ENCODE measurements around the gene OR6F1. TPM values are rescaled to one million over a fixed set of nuclear protein-coding genes. Genes with fewer than 3 reads are reported as not detected.
"Not testable (repeated sequence)": the region's sequence is repeated elsewhere in the genome, so short reads cannot be mapped to it uniquely, and the experiment has no call there.

The OR6F1 gene
- polyA plus RNA-seq, 2 of the 4 experiments (the other 2 are of a cell fraction) = not detected

DNA sequence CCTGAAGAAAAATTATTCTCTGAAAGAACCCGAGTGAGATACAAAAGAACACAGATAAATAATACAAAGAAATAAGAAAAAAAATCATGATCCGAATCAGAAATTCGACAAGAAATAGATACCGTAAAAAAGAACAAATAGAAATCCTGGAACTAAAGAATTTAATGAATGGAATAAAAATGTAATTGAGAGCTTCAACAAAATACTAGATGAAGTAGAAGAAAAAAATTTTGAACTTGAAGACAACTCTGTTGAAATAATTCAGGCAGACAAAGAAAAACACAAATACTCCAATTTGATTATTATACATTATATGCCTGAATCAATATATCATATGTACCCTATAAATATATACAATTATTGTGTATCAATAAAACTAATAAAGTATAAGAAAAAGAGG lies 4.8 kb upstream of the OR6F1 start:
- Histone ChIP-seq H3K4me3 (no peak overlapping the region), H3K4me2 (no peak overlapping the region), H3K27ac (no peak overlapping the region), H3K4me1 (no peaks in the 10 kb centered on the region), H3K9me3 (no peaks in the 10 kb centered on the region)
- WGBS (ENCODE audit: missing lambda C conversion rate) = 3% methylated on average over 4 of the region's 4 CpGs
- POLR2A ChIA-PET = no interaction called here
- DNase-seq (ENCODE audit: low read depth in 1 of 2, low spot score in 1 of 2) = no peak
- no peak for ATAC-seq
- TF ChIP-seq, protein P1, sequence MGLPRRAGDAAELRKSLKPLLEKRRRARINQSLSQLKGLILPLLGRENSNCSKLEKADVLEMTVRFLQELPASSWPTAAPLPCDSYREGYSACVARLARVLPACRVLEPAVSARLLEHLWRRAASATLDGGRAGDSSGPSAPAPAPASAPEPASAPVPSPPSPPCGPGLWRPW (IDR thresholded peaks at IDR 0.05) = no peak
- TF ChIP-seq ZC3H11A (IDR thresholded peaks at IDR 0.05) (no peak), ZFP36 (IDR thresholded peaks at IDR 0.05; ENCODE audit: borderline replicate concordance, partially characterized antibody) (no peak), BHLHE40 (IDR thresholded peaks at IDR 0.05; ENCODE audit: low read depth, low read length) (no peak), JUN (IDR thresholded peaks at IDR 0.05) (no peak)
- TF ChIP-seq, protein P2, sequence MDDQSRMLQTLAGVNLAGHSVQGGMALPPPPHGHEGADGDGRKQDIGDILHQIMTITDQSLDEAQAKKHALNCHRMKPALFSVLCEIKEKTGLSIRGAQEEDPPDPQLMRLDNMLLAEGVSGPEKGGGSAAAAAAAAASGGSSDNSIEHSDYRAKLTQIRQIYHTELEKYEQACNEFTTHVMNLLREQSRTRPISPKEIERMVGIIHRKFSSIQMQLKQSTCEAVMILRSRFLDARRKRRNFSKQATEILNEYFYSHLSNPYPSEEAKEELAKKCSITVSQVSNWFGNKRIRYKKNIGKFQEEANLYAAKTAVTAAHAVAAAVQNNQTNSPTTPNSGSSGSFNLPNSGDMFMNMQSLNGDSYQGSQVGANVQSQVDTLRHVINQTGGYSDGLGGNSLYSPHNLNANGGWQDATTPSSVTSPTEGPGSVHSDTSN (IDR thresholded peaks at IDR 0.05) = no peak
- TF ChIP-seq, protein P3, sequence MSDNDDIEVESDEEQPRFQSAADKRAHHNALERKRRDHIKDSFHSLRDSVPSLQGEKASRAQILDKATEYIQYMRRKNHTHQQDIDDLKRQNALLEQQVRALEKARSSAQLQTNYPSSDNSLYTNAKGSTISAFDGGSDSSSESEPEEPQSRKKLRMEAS (IDR thresholded peaks at IDR 0.05) = no peak
- FAIRE-seq = no peak
- CTCF ChIA-PET = no interaction called here

DNA sequence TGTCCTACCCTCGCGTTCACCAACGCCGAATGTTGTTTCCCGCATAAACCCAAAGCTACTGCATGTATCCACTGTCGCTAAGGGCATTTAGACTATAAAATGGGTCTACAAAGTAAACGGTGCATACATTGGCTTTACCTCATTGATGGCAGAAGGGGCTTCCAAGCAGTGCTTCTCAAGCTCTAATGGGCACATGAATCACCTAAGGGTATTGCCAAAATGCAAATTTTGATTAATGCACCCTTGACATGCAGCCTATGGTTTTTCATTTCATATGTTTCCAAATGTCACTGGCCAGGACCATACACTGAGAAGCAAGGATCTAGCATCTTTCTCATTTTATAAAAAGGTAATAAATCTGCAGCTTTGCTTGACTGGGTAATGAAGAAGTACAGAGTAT lies 2.7 kb downstream of the OR6F1 start:
- POLR2A ChIA-PET = no interaction called here
- 47% methylated on average over 7 of the region's 7 CpGs for WGBS (ENCODE audit: missing lambda C conversion rate)

DNA sequence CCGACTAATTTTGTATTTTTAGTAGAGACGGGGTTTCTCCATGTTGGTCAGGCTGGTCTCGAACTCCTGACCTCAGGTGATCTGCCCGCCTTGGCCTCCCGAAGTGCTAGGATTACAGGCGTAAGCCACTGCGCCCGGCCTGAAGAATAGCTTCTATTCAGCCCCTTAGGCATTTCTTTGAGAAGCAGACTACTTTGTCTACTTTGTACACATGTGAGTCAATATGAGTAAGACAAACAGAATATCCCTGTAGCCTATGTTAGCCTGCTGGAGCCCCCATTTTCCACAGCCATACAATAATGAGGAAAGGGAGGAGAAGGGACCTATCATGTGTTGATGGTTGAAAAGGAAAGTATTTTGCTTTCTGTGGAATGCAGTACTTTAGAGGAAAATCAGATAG lies 5.8 kb downstream of the OR6F1 start:
- H3K4me2 ChIP-seq; H3K27ac ChIP-seq; DNase-seq (ENCODE audit: low read depth in 1 of 2, low spot score in 1 of 2); CTCF ChIA-PET; H3K4me3 ChIP-seq; FAIRE-seq; POLR2A ChIA-PET; H3K4me1 ChIP-seq; H3K9me3 ChIP-seq; ATAC-seq: not testable (repeated sequence)
- 12% methylated on average over 8 of the region's 8 CpGs for WGBS (ENCODE audit: missing lambda C conversion rate)

More for the DNA sequence above, 2.7 kb downstream of the OR6F1 start:
- ATAC-seq (no peak), DNase-seq (ENCODE audit: low read depth in 1 of 2, low spot score in 1 of 2) (no peak), FAIRE-seq (no peak)
- no peak overlapping the region for H3K4me2 ChIP-seq
- TF ChIP-seq HOXA7 (CRISPR knock-in tag; IDR thresholded peaks at IDR 0.05) (no peak), SMC3 (IDR thresholded peaks at IDR 0.05) (no peak), CHD4 (IDR thresholded peaks at IDR 0.05; ENCODE audit: borderline replicate concordance) (no peak), JUNB (IDR thresholded peaks at IDR 0.05) (no peak), POLR2A (IDR thresholded peaks at IDR 0.05; ENCODE audit: low read length) (no peak), MAFK (IDR thresholded peaks at IDR 0.05; ENCODE audit: partially characterized antibody) (no peak), HDAC2 (IDR thresholded peaks at IDR 0.05) (no peak)
- TF ChIP-seq, protein P4, sequence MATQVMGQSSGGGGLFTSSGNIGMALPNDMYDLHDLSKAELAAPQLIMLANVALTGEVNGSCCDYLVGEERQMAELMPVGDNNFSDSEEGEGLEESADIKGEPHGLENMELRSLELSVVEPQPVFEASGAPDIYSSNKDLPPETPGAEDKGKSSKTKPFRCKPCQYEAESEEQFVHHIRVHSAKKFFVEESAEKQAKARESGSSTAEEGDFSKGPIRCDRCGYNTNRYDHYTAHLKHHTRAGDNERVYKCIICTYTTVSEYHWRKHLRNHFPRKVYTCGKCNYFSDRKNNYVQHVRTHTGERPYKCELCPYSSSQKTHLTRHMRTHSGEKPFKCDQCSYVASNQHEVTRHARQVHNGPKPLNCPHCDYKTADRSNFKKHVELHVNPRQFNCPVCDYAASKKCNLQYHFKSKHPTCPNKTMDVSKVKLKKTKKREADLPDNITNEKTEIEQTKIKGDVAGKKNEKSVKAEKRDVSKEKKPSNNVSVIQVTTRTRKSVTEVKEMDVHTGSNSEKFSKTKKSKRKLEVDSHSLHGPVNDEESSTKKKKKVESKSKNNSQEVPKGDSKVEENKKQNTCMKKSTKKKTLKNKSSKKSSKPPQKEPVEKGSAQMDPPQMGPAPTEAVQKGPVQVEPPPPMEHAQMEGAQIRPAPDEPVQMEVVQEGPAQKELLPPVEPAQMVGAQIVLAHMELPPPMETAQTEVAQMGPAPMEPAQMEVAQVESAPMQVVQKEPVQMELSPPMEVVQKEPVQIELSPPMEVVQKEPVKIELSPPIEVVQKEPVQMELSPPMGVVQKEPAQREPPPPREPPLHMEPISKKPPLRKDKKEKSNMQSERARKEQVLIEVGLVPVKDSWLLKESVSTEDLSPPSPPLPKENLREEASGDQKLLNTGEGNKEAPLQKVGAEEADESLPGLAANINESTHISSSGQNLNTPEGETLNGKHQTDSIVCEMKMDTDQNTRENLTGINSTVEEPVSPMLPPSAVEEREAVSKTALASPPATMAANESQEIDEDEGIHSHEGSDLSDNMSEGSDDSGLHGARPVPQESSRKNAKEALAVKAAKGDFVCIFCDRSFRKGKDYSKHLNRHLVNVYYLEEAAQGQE (IDR thresholded peaks at IDR 0.05) = no peak
- TF ChIP-seq, protein P5, sequence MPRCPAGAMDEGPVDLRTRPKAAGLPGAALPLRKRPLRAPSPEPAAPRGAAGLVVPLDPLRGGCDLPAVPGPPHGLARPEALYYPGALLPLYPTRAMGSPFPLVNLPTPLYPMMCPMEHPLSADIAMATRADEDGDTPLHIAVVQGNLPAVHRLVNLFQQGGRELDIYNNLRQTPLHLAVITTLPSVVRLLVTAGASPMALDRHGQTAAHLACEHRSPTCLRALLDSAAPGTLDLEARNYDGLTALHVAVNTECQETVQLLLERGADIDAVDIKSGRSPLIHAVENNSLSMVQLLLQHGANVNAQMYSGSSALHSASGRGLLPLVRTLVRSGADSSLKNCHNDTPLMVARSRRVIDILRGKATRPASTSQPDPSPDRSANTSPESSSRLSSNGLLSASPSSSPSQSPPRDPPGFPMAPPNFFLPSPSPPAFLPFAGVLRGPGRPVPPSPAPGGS (IDR thresholded peaks at IDR 0.05) = no peak
- TF ChIP-seq, protein P3 (IDR thresholded peaks at IDR 0.05) = no peak
- TF ChIP-seq, protein P6, sequence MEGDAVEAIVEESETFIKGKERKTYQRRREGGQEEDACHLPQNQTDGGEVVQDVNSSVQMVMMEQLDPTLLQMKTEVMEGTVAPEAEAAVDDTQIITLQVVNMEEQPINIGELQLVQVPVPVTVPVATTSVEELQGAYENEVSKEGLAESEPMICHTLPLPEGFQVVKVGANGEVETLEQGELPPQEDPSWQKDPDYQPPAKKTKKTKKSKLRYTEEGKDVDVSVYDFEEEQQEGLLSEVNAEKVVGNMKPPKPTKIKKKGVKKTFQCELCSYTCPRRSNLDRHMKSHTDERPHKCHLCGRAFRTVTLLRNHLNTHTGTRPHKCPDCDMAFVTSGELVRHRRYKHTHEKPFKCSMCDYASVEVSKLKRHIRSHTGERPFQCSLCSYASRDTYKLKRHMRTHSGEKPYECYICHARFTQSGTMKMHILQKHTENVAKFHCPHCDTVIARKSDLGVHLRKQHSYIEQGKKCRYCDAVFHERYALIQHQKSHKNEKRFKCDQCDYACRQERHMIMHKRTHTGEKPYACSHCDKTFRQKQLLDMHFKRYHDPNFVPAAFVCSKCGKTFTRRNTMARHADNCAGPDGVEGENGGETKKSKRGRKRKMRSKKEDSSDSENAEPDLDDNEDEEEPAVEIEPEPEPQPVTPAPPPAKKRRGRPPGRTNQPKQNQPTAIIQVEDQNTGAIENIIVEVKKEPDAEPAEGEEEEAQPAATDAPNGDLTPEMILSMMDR (IDR thresholded peaks at IDR 0.05) = no peak
- no peak overlapping the region for H3K27ac ChIP-seq
- no peaks in the 10 kb centered on the region for H3K4me1 ChIP-seq
- CTCF ChIA-PET = no interaction called here
- no peaks in the 10 kb centered on the region for H3K9me3 ChIP-seq
- H3K4me3 ChIP-seq = no peak overlapping the region

Measured in A549 (cell line).